IPS-NIHi7 (cell line): Measurements from ENCODE around the gene CDY2A.
"Not testable (repeated sequence)": the region's sequence is repeated elsewhere in the genome, so short reads cannot be mapped to it uniquely, and the experiment has no call there.

Experiments used
- DNase-seq: peaks from one replicate; pipeline ENCODE4 v3.0.0; 2012; ENCODE audit warnings: mixed read lengths; ENCODE audit errors: extremely low spot score

Gene CDY2A, protein sequence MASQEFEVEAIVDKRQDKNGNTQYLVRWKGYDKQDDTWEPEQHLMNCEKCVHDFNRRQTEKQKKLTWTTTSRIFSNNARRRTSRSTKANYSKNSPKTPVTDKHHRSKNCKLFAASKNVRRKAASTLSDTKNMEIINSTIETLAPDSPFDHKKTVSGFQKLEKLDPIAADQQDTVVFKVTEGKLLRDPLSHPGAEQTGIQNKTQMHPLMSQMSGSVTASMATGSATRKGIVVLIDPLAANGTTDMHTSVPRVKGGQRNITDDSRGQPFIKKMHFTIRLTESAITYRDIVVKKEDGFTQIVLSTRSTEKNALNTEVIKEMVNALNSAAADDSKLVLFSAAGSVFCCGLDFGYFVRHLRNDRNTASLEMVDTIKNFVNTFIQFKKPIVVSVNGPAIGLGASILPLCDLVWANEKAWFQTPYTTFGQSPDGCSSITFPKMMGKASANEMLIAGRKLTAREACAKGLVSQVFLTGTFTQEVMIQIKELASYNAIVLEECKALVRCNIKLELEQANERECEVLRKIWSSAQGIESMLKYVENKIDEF

DNA sequence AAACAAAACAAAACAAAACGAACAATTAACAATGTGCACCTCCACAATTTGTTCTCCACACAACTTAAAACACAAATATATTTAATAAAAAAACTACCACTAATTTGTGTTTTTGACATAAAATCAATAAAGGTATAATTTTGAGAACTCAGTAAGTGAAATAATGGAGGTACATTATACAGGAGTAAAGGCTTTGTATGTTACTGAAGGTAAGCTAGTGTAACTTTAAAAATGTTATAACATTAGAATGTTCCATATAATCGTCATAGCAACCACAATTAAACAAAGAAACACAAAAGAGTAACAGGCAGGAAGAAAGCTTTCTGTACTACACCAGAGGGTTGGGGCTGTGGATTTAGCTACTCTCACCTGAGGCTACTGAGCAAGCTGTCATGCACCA lies at the start of gene CDY2A:
Gene CDY2A (plus strand): TSS at position 301 of the 400 bp plus-strand sequence. CDS start 328 bp downstream, outside the sequence.
- DNase-seq: not testable (repeated sequence)

DNA sequence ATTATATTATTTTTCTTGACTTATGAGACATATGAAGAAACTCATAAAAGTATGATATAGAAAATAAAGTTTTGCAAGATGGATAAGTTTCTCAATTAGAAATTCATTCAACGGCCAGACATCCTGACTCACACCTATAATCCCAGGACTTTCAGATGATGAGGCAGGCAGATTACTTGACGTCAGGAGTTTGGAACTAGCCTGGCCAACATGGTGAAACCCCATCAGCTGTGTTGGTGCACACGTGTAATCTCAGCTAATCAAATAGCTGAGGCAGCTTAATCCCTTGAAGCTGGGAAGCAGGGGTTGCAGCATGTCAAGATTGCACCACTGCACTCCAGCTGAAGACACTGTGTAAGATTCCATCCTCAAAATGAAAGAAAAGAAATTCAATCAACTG lies 28.0 kb upstream of the CDY2A start:
- DNase-seq: not testable (repeated sequence)

DNA sequence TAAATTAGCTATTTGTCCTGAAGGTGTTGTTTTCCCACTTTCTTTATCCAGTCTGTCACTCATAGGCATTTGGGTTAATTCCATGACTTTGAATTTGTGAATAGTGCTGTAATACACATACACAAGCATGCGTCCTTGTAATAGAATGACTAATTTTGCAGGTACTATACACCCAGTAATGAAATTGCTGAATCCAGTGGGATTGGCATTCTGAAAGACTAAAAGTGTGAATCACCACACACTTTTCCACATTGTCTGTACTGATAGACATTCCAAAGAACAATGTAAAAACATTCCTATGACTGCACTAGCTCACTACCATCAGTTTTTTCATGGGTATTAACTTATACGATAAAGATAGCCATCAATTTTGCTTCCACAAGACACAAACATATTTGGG lies 27.3 kb upstream of the CDY2A start:
- DNase-seq: not testable (repeated sequence)

DNA sequence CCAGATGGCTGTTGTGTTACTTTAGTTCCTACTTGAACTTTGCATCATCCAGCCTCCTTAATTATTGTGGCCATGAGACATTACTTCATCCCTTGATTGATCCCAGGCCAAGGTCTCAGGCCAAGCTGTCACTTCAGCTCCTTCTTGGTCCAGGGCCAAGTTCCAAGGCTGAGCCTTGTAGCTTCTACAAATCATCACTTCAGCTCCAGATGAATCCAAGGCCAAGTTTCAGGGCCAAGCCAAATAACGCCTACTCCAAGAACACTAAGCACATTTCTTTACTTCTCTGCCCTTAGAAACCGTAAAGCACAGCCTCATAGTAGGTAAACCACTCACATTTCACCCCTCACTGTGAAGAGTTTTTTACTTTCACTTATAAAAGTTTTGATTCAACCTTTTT lies 1.7 kb upstream of the CDY2A start:
- not testable (repeated sequence) for DNase-seq

DNA sequence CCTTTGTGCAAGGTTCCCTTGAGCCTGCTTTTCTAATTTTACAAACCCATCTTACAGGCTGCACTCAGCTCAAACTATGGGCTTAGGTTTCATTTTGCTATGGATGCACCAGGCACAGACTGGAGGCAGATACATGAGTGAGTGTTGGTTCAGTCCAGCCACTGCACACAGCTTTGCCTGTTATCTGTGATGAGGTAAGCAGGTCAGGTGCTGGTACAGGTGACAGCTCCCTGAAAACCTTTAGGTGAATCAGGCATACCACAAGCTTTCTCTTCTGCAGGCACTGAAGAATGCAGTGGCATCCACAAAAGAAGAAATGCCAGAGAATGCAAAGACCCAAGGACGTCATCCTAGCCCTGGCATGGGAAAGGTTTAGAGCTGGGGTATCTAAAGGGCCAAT lies 3.3 kb downstream of the CDY2A start:
- DNase-seq: not testable (repeated sequence)

DNA sequence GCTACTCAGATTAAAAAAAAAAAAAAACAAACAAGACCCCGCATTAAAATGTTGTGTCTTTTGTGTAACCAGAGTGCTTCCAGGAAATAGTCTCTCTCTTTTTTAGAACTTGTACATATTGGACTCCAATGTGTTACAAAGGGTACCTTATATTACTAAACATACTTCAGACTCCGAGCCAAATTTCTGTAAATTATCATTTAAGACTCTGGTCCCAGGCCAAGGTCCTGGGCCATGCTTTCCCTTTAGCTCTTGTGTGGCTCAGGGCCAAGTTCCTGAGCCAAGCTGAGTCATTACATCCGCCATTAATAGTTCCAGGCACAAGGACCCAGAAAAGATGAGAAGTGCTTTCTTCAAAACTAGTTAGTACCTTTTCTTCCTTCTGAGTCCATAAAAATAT lies 4.6 kb downstream of the CDY2A start:
- not testable (repeated sequence) for DNase-seq

DNA sequence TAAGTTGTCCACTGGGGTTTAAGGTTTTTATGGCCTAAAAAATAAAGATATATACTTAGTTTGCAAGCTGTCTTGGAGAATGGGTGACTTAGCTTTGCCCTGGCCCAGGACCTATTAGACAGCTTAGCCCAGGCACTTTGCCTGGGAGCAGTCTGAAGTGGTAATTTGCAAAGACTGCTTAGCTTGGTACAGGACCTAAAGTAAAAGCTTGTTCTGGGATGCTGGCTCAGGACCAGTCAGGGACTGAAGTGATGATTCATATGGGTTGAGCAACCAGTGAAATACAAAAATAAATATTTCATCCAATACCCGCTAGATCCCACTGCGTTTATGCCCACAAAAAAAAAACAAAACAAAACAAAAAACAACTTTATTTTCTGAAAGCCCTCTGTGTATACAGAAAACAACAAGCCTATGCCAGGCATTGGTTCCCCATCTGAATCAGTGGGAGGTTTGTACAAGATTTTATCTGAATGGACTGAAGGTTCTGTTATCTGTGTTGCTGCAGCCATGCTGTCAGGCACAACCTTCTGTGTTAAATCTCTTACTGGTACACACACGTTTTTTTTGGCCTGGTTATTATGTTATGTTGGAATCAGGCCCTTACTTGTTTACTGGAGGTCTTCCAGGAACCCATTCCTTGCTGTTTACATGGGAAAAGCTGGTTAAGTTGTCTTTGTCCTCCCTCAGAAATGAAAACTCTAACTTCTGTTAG lies 8.7 kb downstream of the CDY2A start:
- not testable (repeated sequence) for DNase-seq

DNA sequence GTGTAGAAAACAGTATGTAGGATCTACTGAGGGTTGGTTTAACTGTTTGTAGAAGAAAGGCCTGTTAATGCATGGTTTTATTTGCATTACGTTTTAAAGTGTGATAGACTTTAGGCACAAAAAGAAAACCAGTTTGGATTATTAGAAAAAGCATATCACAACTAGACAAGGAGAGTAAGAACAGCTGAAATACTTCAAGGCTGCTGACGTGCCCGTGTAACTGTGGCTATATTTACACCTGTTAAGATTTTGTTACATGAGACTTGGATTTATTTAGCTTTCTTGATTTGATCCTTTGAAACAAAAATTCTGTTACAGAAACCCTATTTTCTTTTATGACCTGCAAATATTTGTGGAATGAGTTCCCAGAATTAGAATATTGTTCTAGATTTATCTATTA lies 9.3 kb downstream of the CDY2A start:
- DNase-seq: not testable (repeated sequence)

DNA sequence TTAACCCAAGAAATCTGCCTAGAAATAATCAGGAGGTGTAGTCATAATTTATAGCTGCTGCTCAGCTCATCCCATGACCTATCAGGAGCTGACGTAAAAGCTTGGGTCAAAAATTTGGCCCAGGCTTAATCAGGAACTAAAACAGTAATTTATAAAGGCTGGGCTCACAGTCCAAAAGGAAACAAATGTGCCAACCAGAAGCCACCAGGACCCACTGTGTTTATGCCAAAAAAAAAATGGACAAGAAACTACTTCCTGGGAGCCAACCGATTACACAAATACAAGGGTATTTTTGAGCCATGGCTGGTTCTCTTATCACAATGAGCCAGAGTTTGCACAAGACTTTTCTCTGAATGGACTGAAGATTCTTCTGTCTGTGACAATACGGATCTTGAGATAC lies 19.4 kb downstream of the CDY2A start:
- DNase-seq: not testable (repeated sequence)

DNA sequence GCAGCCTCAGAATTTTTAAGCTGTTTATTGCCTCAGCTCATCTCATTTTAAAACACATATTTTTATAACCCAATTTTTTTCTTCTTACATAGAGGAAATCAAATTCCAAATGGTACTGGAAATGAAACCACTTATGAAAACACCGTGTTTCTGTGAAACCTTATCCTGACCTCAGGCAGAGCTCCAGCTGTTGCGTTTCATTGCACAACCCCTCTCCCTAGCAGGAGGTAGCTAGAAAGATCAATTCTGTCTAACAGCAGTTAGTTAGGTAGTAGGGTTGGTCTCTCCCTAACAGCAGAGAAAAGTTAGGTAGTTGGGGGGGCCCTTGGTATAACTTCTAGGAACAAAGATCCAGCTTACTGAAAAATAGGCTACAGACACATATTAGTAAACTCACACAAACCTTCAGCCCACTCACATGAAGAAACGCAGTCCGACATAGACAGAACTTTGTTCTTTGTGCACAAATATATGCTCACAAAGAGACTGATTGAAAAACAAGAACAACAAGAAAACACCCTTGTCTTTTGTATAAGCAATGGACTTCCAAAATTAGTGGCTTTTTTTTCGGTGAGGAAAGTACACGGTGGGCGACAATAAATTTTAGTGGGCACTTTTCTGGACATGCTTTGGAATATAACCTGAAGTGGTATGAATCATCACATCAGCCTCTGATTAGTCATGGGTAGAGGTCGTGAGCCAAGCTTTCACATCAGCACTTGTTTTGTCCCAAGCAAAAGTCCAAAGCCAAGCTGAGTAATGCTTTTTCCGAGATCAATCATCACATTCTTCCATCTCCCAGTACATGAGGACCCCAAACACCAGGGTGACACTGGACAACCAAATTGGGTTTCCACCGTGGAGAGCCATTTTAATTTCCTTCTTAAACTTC lies 22.8 kb downstream of the CDY2A start:
- DNase-seq: not testable (repeated sequence)

DNA sequence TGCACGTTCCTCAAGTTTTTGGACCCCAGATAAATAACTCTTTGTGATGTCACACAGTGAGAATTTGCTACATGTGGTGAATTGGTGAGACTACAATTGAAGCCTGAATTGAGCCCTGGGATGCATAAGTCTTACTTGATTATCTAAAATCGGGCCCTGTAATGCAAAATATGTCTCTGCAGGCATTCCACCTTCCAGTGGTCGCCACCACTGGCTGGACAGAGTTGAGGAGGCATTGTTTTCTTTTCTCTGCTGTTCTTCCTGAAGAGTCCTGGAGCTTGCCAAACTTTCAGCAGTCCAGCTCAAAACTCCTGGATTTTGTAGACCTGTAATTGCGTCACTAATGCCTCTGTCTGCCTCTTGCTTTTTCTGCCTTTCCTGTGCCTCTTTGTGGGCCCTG lies 23.5 kb downstream of the CDY2A start:
- DNase-seq: not testable (repeated sequence)

DNA sequence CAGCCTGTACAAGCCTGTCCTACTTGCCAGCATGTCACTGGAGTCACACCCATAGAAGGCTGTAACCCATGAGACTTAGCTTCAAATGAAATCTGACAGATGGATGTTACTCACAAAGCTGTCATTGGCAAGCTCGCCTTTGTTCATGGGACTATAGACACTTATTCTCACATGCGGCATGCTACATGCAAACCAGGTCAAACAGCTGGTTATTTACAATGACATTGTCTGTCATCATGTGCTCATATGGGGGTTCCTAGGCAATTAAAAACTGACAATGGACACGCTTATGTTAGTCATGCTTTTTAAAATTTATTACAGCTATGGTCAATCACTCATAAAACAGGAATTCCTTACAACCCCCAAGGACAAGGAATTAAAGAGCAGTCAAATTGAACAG lies 30.9 kb downstream of the CDY2A start:
- DNase-seq: not testable (repeated sequence)

DNA sequence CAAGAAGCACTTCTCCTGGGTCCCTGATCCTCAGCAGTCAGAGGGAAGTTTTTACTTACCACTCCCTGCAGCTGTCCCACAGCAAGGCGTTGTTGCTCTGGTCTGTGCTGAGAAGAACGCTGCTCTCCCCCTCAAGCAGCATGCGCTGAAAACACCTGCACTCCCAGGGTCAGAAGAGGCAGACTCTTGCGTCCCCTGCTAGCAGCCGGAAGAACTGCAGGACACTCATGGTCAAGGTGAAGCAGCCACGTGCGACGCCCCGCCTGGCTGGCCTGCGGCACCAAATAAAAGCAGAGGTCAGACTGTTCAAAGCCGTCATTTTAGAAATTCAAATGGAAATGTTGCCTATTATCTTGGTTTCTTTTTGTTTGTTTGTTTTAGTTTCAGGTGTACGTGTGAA lies 47.9 kb downstream of the CDY2A start:
- DNase-seq: not testable (repeated sequence)
